ENCODE data around the gene PPP1R26.

GRCh38 chr9:135505406-135506187 is 26.0 kb downstream of the PPP1R26 start:
- TF ChIP-seq CTCF (IDR thresholded peaks at IDR 0.05) (no peak), EZH2 (IDR thresholded peaks at IDR 0.05) (no peak), EZH2phosphoT487 (IDR thresholded peaks at IDR 0.05) (no peak)
